GM12878 (cell line): ENCODE data around the gene NIN. TPM values are rescaled to one million over a fixed set of nuclear protein-coding genes. Genes with fewer than 3 reads are reported as not detected.

ENCODE experiments used
- BRCA1 ChIP-seq: IDR thresholded peaks from 2 replicates; pipeline ENCODE4 v1.6.1; 2011; ENCODE audit warnings: low read depth, low read length, improper control_type of control experiment
- CHD1 ChIP-seq: IDR thresholded peaks from 2 replicates; pipeline ENCODE4 v1.6.1; 2012; ENCODE audit warnings: low read depth, low read length, improper control_type of control experiment
- CREB1 ChIP-seq: IDR thresholded peaks from 2 replicates; pipeline ENCODE4 v1.6.1; 2012; ENCODE audit warnings: low read depth, mild to moderate bottlenecking, inconsistent platforms
- EED ChIP-seq: sonication (generic); IDR thresholded peaks from 2 replicates; pipeline ENCODE4 v1.6.1; 2016; ENCODE audit warnings: antibody characterized with exemption, low read depth
- EGR1 ChIP-seq, 2 experiments: IDR thresholded peaks; 1 replicate in 1 of 2; 2 replicates in 1 of 2; pipeline ENCODE4 v1.6.1; 2011 to 2012; ENCODE audit warnings: low read depth in 2 of 2, low read length in 2 of 2, borderline replicate concordance in 1 of 2, mild to moderate bottlenecking in 1 of 2, moderate library complexity in 1 of 2
- FOXK2 ChIP-seq: fragments of 450-650 bp; IDR thresholded peaks from 2 replicates; pipeline ENCODE4 v1.6.1; 2017; ENCODE audit warnings: mild to moderate bottlenecking, moderate library complexity
- JUNB ChIP-seq: IDR thresholded peaks from 2 replicates; pipeline ENCODE4 v1.6.1; 2016; ENCODE audit warnings: antibody characterized with exemption, mild to moderate bottlenecking
- JUND ChIP-seq: IDR thresholded peaks from 2 replicates; pipeline ENCODE4 v1.6.1; 2012; ENCODE audit warnings: low read depth, mild to moderate bottlenecking, low read length, improper control_type of control experiment, moderate library complexity
- MEF2B ChIP-seq: fragments of 450-650 bp; IDR thresholded peaks from 2 replicates; pipeline ENCODE4 v1.6.1; 2018; ENCODE audit warnings: mild to moderate bottlenecking, moderate library complexity; ENCODE audit not compliant: partially characterized antibody, poor library complexity, severe bottlenecking
- MTA2 ChIP-seq: fragments of 450-650 bp; IDR thresholded peaks from 2 replicates; pipeline ENCODE4 v1.6.1; 2016; ENCODE audit warnings: low read depth, mild to moderate bottlenecking, moderate library complexity
- MTA3 ChIP-seq: IDR thresholded peaks from 2 replicates; pipeline ENCODE4 v1.6.1; 2012; ENCODE audit warnings: low read length, inconsistent platforms, borderline replicate concordance
- NFXL1 ChIP-seq: fragments of 450-650 bp; IDR thresholded peaks from 2 replicates; pipeline ENCODE4 v1.6.1; 2017; ENCODE audit warnings: antibody characterized with exemption, mild to moderate bottlenecking, borderline replicate concordance
- PAX8 ChIP-seq: fragments of 450-650 bp; IDR thresholded peaks from 2 replicates; pipeline ENCODE4 v1.6.1; 2017; ENCODE audit warnings: mild to moderate bottlenecking, moderate library complexity
- SPI1 ChIP-seq: IDR thresholded peaks from 2 replicates; pipeline ENCODE4 v1.6.1; 2011; ENCODE audit warnings: low read depth, mild to moderate bottlenecking, low read length, moderate library complexity, borderline replicate concordance; ENCODE audit not compliant: insufficient read depth
- STAT1 ChIP-seq: fragments of 450-650 bp; conservative IDR thresholded peaks from 2 replicates; pipeline ENCODE4 v1.6.1; 2014; ENCODE audit warnings: antibody characterized with exemption, mild to moderate bottlenecking
- TARDBP ChIP-seq: IDR thresholded peaks from 2 replicates; pipeline ENCODE4 v1.6.1; 2016; ENCODE audit warnings: borderline replicate concordance
- YY1 ChIP-seq: IDR thresholded peaks from 2 replicates; pipeline ENCODE4 v1.6.1; 2011; ENCODE audit warnings: low read depth, mild to moderate bottlenecking, low read length
- ZZZ3 ChIP-seq: IDR thresholded peaks from 2 replicates; pipeline ENCODE4 v1.6.1; 2011; ENCODE audit warnings: low read depth; ENCODE audit not compliant: control insufficient read depth, insufficient read length
- polyA plus RNA-seq, 11 experiments: library from polyadenylated mRNA; depleted of rRNA in 4 of 11; unstranded in 6 of 11; stranded (reverse) in 5 of 11; fragments of >200 nt; fragmentation: Nextera tagmentation in 4 of 11; fragmentation: Illumina TruSeq in 1 of 11; extraction: Ambion mirVana in 4 of 11; extraction: Trizol in 1 of 11; gene quantifications; 1 replicate in 1 of 11; 2 replicates in 10 of 11; pipeline versions ENCODE4 v1.2.1 to v1.2.3, GENCODE V29; 2011 to 2016; ENCODE audit warnings: inconsistent platforms in 2 of 11, missing spikeins in 2 of 11, low read depth in 1 of 11
- total RNA-seq, 4 experiments: library from RNA; depleted of rRNA in 3 of 4; stranded (reverse); fragments of >200 nt in 3 of 4; fragmentation: Illumina TruSeq in 1 of 4; extraction: Trizol in 1 of 4; gene quantifications; 2 replicates each; pipeline versions ENCODE4 v1.2.1 to v1.2.3, GENCODE V29; 2013 to 2021
- TF ChIP-seq, protein P1 (sequence below): fragments of 450-650 bp; IDR thresholded peaks from 2 replicates; pipeline ENCODE4 v1.6.1; 2016; ENCODE audit warnings: mild to moderate bottlenecking, moderate library complexity, borderline replicate concordance
- TF ChIP-seq, protein P2 (sequence below): fragments of 450-650 bp; IDR thresholded peaks from 2 replicates; pipeline ENCODE4 v1.6.1; 2017; ENCODE audit warnings: borderline replicate concordance
- TF ChIP-seq, protein P3 (sequence below): IDR thresholded peaks from 2 replicates; pipeline ENCODE4 v1.6.1; 2011; ENCODE audit warnings: low read depth, mild to moderate bottlenecking, low read length, moderate library complexity, borderline replicate concordance; ENCODE audit errors: extremely low read depth
- TF ChIP-seq, protein P4 (sequence below): IDR thresholded peaks from 2 replicates; pipeline ENCODE4 v1.6.1; 2011; ENCODE audit warnings: low read depth, low read length, improper control_type of control experiment, borderline replicate concordance
- TF ChIP-seq, protein P5 (sequence below): fragments of 450-650 bp; IDR thresholded peaks from 2 replicates; pipeline ENCODE4 v1.6.1; 2014; ENCODE audit warnings: mild to moderate bottlenecking

Gene NIN
- total and polyA plus RNA-seq, 10 of the 15 experiments (the other 5 are each of a cell fraction or from before 2014, with no cell fraction given) = 16.2 to 135 (median 70.3) TPM

DNA sequence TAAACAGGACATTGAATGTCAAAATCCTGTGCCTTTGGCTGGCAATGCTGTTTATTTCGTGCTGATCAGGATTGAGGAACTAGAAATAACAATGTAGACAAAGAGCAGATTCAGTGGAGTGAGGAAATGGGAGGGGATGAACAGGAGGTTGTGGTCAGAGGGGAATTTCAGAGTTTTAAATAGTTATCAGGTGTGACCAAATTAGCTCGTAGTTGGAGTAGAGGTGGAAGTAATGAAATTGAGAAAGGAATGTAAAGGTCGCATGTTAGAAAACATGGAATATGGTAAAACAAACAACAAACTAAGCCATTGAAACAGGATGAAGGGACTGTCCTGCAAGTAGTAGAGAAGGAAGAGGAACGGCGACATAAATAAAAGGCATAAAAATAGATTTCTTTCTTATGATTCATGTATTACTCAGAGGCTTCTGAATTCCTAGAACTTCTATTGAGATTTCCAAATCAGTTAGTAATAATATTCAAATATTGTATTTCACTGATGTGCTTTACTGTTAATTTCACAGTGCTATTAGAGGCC, 153.4 kb downstream of the NIN start (continued):
- TF ChIP-seq, protein P1, sequence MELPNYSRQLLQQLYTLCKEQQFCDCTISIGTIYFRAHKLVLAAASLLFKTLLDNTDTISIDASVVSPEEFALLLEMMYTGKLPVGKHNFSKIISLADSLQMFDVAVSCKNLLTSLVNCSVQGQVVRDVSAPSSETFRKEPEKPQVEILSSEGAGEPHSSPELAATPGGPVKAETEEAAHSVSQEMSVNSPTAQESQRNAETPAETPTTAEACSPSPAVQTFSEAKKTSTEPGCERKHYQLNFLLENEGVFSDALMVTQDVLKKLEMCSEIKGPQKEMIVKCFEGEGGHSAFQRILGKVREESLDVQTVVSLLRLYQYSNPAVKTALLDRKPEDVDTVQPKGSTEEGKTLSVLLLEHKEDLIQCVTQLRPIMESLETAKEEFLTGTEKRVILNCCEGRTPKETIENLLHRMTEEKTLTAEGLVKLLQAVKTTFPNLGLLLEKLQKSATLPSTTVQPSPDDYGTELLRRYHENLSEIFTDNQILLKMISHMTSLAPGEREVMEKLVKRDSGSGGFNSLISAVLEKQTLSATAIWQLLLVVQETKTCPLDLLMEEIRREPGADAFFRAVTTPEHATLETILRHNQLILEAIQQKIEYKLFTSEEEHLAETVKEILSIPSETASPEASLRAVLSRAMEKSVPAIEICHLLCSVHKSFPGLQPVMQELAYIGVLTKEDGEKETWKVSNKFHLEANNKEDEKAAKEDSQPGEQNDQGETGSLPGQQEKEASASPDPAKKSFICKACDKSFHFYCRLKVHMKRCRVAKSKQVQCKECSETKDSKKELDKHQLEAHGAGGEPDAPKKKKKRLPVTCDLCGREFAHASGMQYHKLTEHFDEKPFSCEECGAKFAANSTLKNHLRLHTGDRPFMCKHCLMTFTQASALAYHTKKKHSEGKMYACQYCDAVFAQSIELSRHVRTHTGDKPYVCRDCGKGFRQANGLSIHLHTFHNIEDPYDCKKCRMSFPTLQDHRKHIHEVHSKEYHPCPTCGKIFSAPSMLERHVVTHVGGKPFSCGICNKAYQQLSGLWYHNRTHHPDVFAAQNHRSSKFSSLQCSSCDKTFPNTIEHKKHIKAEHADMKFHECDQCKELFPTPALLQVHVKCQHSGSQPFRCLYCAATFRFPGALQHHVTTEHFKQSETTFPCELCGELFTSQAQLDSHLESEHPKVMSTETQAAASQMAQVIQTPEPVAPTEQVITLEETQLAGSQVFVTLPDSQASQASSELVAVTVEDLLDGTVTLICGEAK = no peak
- no peak; the same call in 1 of the 2 replicates for TF ChIP-seq JUNB
- TF ChIP-seq, protein P2, sequence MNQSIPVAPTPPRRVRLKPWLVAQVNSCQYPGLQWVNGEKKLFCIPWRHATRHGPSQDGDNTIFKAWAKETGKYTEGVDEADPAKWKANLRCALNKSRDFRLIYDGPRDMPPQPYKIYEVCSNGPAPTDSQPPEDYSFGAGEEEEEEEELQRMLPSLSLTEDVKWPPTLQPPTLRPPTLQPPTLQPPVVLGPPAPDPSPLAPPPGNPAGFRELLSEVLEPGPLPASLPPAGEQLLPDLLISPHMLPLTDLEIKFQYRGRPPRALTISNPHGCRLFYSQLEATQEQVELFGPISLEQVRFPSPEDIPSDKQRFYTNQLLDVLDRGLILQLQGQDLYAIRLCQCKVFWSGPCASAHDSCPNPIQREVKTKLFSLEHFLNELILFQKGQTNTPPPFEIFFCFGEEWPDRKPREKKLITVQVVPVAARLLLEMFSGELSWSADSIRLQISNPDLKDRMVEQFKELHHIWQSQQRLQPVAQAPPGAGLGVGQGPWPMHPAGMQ = no peak
- peak; percentile 97 for TF ChIP-seq EED
- TF ChIP-seq YY1 = no peak
- no peak for TF ChIP-seq FOXK2
- TF ChIP-seq MTA2 = peak; percentile 88
- TF ChIP-seq NFXL1 = no peak
- no peak for TF ChIP-seq STAT1
- TF ChIP-seq EGR1 (IDR thresholded peaks at IDR 0.05; ENCODE audit: borderline replicate concordance in 1 of 2, low read depth in 2 of 2, low read length in 2 of 2) = no peak
- 0 out of 2 replicates have a peak, but pooled peaks have one; percentile 51 for TF ChIP-seq MTA3
- no peak for TF ChIP-seq BRCA1
- TF ChIP-seq ZZZ3 = no peak
- TF ChIP-seq, protein P3, sequence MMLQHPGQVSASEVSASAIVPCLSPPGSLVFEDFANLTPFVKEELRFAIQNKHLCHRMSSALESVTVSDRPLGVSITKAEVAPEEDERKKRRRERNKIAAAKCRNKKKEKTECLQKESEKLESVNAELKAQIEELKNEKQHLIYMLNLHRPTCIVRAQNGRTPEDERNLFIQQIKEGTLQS = no peak
- TF ChIP-seq CREB1 = peak; percentile 40; the same call in 1 of the 2 replicates
- peak; percentile 83 for TF ChIP-seq MEF2B
- no peak for TF ChIP-seq TARDBP
- TF ChIP-seq, protein P4, sequence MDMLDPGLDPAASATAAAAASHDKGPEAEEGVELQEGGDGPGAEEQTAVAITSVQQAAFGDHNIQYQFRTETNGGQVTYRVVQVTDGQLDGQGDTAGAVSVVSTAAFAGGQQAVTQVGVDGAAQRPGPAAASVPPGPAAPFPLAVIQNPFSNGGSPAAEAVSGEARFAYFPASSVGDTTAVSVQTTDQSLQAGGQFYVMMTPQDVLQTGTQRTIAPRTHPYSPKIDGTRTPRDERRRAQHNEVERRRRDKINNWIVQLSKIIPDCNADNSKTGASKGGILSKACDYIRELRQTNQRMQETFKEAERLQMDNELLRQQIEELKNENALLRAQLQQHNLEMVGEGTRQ = no peak
- TF ChIP-seq PAX8 = no peak
- peak; percentile 87; the same call in 1 of the 2 replicates for TF ChIP-seq SPI1
- TF ChIP-seq JUND = no peak
- TF ChIP-seq, protein P5, sequence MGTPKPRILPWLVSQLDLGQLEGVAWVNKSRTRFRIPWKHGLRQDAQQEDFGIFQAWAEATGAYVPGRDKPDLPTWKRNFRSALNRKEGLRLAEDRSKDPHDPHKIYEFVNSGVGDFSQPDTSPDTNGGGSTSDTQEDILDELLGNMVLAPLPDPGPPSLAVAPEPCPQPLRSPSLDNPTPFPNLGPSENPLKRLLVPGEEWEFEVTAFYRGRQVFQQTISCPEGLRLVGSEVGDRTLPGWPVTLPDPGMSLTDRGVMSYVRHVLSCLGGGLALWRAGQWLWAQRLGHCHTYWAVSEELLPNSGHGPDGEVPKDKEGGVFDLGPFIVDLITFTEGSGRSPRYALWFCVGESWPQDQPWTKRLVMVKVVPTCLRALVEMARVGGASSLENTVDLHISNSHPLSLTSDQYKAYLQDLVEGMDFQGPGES = no peak
- no peak for TF ChIP-seq CHD1
